HG03175 (cell line): ENCODE measurements around the gene DIDO1.
A peak's percentile ranks its signal among the peaks of the same experiment; 100 is the strongest.

ENCODE experiments used
- ATAC-seq: cut with Tn5 transposase; IDR thresholded peaks from one replicate; pipeline ENCODE4 v1.9.1; 2021; ENCODE audit warnings: mild to moderate bottlenecking, moderate library complexity; ENCODE audit not compliant: unreplicated experiment

The DIDO1 gene

DNA sequence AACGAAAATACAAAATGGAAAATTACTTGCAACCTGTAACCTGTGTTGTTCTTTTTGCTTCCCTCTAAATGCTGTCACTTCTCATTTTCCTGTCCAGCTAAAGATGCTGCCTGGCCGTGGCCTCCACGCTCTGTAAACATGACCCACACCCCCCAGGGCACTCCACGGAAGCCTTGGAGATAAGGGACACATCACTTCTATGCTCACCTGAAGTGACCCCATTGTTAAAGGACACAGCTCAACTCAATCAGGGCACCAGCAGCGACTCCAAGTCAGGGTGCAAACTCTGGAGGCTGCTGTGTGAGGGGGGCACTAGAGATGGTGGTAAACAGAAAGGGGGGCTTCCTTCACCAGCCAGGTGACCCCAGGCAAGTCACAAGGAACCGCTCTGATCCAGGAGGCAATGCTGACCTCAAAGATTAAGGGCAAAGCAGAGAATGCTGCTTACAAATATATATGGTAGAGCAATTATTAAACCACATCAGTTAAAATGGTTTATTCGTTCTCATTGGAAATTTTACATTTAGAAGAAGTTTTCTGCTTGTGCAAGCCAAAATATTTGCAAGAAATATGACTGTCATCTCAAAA, 13.2 kb downstream of the DIDO1 start:
- no peak for ATAC-seq

- ATAC-seq = no peak
Measured at GRCh38 chr20:62911701-62912280, 14.5 kb downstream of the DIDO1 start.

- no peak for ATAC-seq
Measured at GRCh38 chr20:62910777-62911497, 15.4 kb downstream of the DIDO1 start.

- ATAC-seq = no peak
Measured at GRCh38 chr20:62910217-62910766, 16.0 kb downstream of the DIDO1 start.

GRCh38 chr20:62908971-62909791, 17.1 kb downstream of the DIDO1 start:
- ATAC-seq = no peak

DNA sequence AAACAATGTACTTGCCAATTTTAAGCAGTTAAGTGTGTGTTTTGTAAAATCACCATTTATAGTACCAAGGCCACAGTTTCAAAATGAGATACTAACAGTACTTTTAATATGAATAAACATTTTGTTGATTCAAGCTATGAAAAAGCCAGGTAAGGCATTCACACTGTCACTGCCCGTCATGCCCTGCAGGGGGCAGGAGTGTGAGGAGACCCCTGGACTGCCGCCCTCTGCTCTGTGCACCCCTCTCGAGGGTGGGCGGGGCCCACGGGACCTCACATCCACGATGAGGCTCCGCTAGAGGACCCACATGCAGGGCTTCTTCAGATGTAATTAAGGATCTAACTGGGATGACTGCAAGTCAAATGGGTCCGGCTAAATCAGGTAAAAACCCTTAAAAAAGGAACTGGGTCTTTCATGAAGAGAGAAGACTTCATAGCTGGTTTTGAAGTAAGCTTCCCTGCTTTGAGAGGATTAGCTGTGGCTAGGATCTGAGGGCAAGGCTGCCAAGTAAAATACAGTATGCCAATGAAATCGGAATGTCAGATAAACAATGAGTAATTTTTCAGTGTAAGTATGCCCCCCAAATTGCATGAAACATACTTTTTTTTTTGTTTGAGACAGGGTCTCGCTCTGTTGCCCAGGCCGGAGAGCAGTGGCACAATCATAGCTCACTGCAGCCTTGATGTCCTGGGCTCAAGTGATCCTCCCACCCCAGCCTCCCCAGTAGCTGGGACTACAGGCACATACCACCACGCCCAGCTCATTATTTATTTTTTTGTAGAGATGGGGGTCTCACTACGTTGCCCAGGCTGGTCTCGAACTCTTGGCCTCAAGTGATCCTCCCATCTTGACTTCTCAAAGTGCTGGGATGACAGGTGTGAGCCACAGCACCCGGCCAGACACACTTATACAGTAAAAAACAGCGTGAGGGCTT, 18.7 kb downstream of the DIDO1 start:
- ATAC-seq = no peak

DNA sequence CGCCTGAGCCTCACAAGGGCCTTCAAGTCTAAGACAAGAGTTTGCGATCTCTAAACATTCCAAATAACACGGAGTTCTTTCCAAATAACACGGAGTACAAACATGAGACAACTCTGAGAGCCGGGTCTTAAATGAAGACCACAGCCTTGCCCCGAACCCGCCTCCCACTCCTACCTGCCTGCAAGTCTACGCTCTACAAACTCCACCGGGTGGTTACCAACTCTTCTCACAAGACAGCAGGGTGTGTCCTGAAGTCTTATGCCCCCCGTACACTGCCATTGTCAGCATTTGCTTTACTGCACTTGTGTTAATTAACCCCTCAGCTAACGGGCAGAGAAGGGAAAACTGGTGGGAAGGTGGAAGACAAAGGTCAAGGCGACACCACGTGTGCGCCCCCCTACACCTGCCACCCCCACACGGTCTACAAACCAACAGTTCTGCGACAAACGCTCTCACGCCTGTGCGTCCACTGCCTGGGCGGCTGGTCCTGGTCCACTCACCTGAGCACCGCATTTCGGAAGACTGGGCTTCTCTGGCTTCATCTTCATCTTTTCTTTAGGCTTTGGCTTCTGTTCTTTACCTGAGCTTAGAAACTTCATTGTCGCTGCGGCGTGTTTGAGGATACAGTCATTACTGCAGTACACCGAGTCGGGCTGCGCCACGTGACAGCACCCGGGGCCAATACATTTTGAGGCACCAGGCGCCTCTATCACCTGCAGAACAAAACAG, 19.5 kb downstream of the DIDO1 start:
- no peak for ATAC-seq

DNA sequence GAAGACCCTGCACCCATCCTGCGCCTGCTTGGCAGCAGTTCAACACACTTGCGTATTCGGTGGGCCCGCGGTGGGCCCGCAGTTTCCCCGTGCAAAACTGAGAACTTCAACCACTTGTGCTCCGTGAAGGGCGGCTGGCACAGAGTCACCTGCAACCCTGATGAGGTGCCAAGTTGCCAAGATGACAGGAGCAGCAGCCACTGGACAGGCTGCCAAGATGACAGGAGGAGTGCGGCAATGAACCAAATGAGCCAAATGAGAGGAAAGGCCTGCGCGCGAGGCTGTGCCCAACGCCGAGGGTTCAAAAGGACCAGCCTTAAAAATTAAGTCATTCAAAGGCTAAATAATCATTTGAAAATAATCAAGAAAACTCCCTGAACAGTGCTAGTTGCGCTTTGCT, 20.1 kb downstream of the DIDO1 start:
- no peak for ATAC-seq

- ATAC-seq = no peak
Measured at GRCh38 chr20:62905536-62906117, 20.7 kb downstream of the DIDO1 start.

GRCh38 chr20:62902926-62903615, 23.2 kb downstream of the DIDO1 start:
- ATAC-seq = no peak

DNA sequence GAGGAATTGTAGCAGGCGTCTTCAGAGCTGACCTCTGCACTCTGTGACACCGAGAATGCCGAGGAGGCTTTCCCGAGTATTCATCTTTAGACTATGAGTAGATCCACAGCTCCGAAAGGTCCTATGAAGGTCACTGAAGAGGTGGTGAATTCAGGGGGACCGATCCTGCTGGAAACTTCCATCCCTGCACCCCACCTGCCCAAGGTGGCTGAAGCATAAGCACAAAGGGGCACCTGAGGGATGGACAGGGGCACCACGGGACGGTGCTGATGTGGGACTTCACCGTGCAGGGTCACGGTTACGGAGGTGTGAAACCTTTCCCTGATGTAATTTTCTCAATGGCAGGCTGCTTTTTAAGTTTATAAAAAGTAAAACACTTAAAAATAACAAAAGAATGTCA, 24.4 kb downstream of the DIDO1 start:
- no peak for ATAC-seq

DNA sequence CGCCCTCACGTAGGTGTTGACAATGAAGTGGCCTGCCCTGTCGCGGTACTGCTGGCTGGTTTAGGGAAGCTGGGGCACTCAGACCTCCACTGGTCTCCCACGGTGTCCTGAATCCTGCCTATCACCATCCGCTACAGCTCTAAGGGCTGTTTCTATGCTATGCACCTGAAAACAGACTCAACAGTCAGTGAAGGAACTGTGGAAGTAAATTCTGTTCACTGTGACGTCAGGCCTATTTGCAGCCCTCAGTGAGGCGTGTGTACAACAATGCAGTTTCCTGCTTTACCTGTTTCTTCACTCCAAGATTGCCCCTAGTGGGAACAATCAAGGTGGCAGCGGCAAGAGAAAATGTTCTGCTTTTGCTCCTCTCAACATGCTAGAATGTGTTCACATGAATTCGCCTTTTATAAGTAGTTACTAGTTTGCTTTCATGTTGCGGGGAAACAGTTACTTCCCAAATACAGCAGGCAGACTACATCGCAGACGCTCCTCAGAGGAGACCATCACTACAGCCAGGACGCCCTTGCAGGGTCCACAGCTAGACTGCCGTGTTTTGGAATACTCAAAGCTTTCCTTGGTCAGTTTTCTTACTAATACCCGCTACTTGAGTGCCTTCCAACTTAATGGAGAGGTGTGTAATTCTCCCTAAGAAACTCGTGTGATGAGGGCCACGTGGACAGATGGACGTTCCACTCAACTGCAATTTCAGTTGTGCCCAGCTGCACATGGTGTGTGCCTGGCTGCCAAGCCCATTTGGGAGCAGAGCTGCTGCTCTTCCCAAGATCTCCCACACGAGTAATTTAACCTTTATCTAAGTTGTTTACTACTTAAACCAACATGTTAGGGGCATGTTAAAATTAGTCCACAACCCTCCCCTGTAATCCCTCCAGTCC, 25.4 kb downstream of the DIDO1 start:
- ATAC-seq = peak; percentile 8

GRCh38 chr20:62900052-62900691, 26.1 kb downstream of the DIDO1 start:
- ATAC-seq = peak; percentile 78

DNA sequence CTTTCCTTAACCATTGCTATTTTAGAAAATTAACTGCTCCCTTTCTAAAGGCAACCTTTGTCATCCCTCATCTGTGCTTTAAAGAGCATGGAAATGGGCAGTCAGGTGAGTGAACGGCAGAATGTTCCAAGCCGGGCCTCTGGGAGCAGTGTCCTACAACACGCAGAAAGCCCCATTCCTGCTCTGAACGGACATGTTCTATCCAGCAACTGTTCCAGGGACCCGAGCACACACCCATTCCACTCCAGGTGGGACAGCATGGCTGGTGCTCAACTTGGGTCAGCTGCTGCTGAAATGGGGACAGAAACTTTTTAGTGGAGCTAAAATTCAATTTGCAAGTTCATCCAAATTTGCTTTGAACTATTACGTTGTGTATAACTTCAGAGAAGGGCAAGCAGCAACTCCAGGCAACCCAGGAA, 26.7 kb downstream of the DIDO1 start:
- ATAC-seq = no peak

- peak; percentile 38 for ATAC-seq
Measured at GRCh38 chr20:62898970-62899632, 27.2 kb downstream of the DIDO1 start.
